Keratinocyte (primary cell): ENCODE results near the gene VSIG2. TPM values are rescaled to one million over a fixed set of nuclear protein-coding genes. Genes with fewer than 3 reads are reported as not detected.

ENCODE experiments used
- DNase-seq: peaks from one replicate; pipeline ENCODE4 v3.0.0-alpha.2; 2011; ENCODE audit warnings: low read depth, missing footprints, low spot score
- FAIRE-seq: peaks from 2 replicates; lab custom pipeline; 2011; peaks lifted over from hg19 to GRCh38; lab: Jason Lieb, UNC
- H2AFZ ChIP-seq: 2 replicates; pipeline ENCODE4 v1.6.0; 2012; ENCODE audit warnings: low read length, control low read depth, inconsistent platforms; ENCODE audit not compliant: control insufficient read depth
- H3K27ac ChIP-seq: 2 replicates; pipeline ENCODE4 v1.5.1; 2011; ENCODE audit warnings: low read length; ENCODE audit not compliant: control insufficient read depth, insufficient read depth
- H3K27me3 ChIP-seq: 3 replicates; pipeline ENCODE4 v1.6.0; 2011; ENCODE audit warnings: low read length; ENCODE audit not compliant: control insufficient read depth, insufficient read depth; ENCODE audit errors: extremely low read depth
- H3K36me3 ChIP-seq, 2 experiments: 2 replicates in 1 of 2; 3 replicates in 1 of 2; pipeline ENCODE4 v1.5.1; 2011; ENCODE audit warnings: low read length in 2 of 2, mild to moderate bottlenecking in 1 of 2; ENCODE audit not compliant: control insufficient read depth in 2 of 2, insufficient read depth in 2 of 2; ENCODE audit errors: extremely low read depth in 1 of 2
- H3K4me1 ChIP-seq: 3 replicates; pipeline ENCODE4 v1.5.1; 2011; ENCODE audit warnings: low read length; ENCODE audit not compliant: control insufficient read depth, insufficient read depth; ENCODE audit errors: extremely low read depth
- H3K4me2 ChIP-seq: 3 replicates; pipeline ENCODE4 v1.6.0; 2011; ENCODE audit warnings: low read depth, low read length; ENCODE audit not compliant: control insufficient read depth, insufficient read depth; ENCODE audit errors: extremely low read depth
- H3K4me3 ChIP-seq, 3 experiments: fragments of 200-600 bp in 1 of 3; sonication (generic) in 1 of 3; 2 replicates in 2 of 3; 3 replicates in 1 of 3; pipeline ENCODE4 v1.5.1; 2011 to 2016; ENCODE audit warnings: low read length in 3 of 3, mild to moderate bottlenecking in 3 of 3, control low read depth in 2 of 3, inconsistent platforms in 1 of 3, low read depth in 1 of 3, mixed read lengths in 1 of 3, mixed run types in 1 of 3, moderate library complexity in 1 of 3; ENCODE audit not compliant: control insufficient read depth in 2 of 3, insufficient read depth in 2 of 3; ENCODE audit errors: extremely low read depth in 1 of 3
- H3K79me2 ChIP-seq: 2 replicates; pipeline ENCODE4 v1.6.0; 2012; ENCODE audit warnings: low read length; ENCODE audit not compliant: control insufficient read depth, insufficient read depth
- H3K9ac ChIP-seq: 3 replicates; pipeline ENCODE4 v1.6.0; 2011; ENCODE audit warnings: low read length; ENCODE audit not compliant: control insufficient read depth, insufficient read depth; ENCODE audit errors: extremely low read depth
- H3K9me1 ChIP-seq: 3 replicates; pipeline ENCODE4 v1.6.0; 2011; ENCODE audit warnings: low read length; ENCODE audit not compliant: control insufficient read depth, insufficient read depth; ENCODE audit errors: extremely low read depth
- H3K9me3 ChIP-seq: 2 replicates; pipeline ENCODE4 v1.5.1; 2012; ENCODE audit warnings: low read depth, low read length; ENCODE audit not compliant: control insufficient read depth
- H4K20me1 ChIP-seq: 3 replicates; pipeline ENCODE4 v1.6.0; 2011; ENCODE audit warnings: low read length; ENCODE audit not compliant: control insufficient read depth, insufficient read depth; ENCODE audit errors: extremely low read depth
- CTCF ChIP-seq, 3 experiments: IDR thresholded peaks in 1 of 3; conservative IDR thresholded peaks in 1 of 3; optimal IDR thresholded peaks in 1 of 3; 2 replicates in 2 of 3; 3 replicates in 1 of 3; pipeline versions ENCODE3 to v1.5.1; 2011; ENCODE audit warnings: low read length in 3 of 3, mild to moderate bottlenecking in 3 of 3, moderate library complexity in 2 of 3, control low read depth in 1 of 3, inconsistent platforms in 1 of 3; ENCODE audit not compliant: insufficient read depth in 2 of 3; ENCODE audit errors: extremely low read depth in 1 of 3
- EZH2 ChIP-seq: IDR thresholded peaks from one replicate; pipeline ENCODE4 v1.6.1; 2012; ENCODE audit warnings: inconsistent platforms, mild to moderate bottlenecking, low read length, moderate library complexity
- dilution Hi-C: fragments of 300-500 bp; cut with MboI; formaldehyde crosslinking; loops from one replicate; pipeline ENCODE4 v1.7.0; 2020; ENCODE audit warnings: low sequenced_read_pairs; ENCODE audit not compliant: extremely low pct_ligation_motif_present
- polyA plus RNA-seq, 5 experiments: library from polyadenylated mRNA; depleted of rRNA in 3 of 5; stranded (reverse) in 3 of 5; stranded (forward) in 1 of 5; unstranded in 1 of 5; fragments of >200 nt; gene quantifications; 1 replicate in 1 of 5; 2 replicates in 3 of 5; 3 replicates in 1 of 5; pipeline versions ENCODE4 v1.2.1 to v1.2.3, GENCODE V29; 2011 to 2012; ENCODE audit warnings: missing spikeins in 2 of 5, low read depth in 1 of 5, low replicate concordance in 1 of 5

The VSIG2 gene
- polyA plus RNA-seq, 1 donor (not counting 4 experiments of a cell fraction or from before 2014, with no cell fraction given) = not detected

DNA sequence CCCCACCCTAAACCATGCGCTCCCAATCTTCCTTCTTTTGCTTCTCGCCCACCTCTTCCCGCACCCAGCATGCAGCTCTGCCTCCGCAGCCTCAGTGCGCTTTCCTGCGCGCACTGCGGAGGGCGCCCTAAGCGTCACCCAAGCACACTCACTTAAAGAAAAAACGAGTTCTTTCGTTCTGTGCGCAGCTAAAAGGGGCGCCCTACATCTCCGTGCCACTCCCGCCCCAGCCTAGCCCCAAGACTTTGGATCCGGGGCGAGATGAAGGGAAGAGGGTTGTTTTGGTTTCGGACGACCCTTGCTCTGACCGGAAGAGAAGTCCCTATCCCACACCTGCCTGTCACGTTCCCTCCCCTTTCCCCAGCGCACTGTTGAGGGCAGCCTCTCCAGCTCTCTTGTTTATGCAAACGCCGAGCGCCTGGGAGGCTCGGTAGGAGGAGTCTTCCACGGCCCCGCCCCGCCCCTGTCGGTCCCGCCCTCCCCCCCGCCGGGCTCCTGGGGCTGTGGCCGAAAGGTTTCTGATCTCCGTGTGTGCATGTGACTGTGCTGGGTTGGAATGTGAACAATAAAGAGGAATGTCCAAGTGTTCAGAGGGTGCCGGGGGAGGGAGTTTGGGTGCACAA lies 5.3 kb downstream of the VSIG2 start:
- dilution Hi-C loops = no loop called here
- Histone ChIP-seq H2AFZ (peak overlapping the region; percentile 94), H3K9ac (peak overlapping the region; percentile 30)

GRCh38 chr11:124745835-124746620 lies 6.0 kb downstream of the VSIG2 start:
- Histone ChIP-seq H3K9ac (peak overlapping the region; percentile 30), H3K4me1 (peaks cover 8% of the 10 kb centered on the region), H3K9me3 (no peaks in the 10 kb centered on the region), H3K27me3 (peaks cover 40% of the 10 kb centered on the region), H3K9me1 (no peaks in the 10 kb centered on the region), H3K27ac (no peak overlapping the region), H3K4me2 (peak overlapping the region; percentile 97), H3K79me2 (no peaks in the 10 kb centered on the region), H4K20me1 (no peaks in the 10 kb centered on the region), H2AFZ (peak overlapping the region; percentile 94), H3K4me3 (peak overlapping the region; percentile 49 to 70 (median 69)), H3K36me3 (no peaks in the 10 kb centered on the region)
- FAIRE-seq = no peak
- no peak for TF ChIP-seq EZH2
- TF ChIP-seq CTCF (optimal IDR thresholded peaks at IDR 0.05 in 1 of 3, IDR thresholded peaks at IDR 0.05 in 1 of 3, conservative IDR thresholded peaks at IDR 0.05 in 1 of 3; ENCODE audit: extremely low read depth in 1 of 3, insufficient read depth in 2 of 3, low read length in 3 of 3) = peak; percentile 42 to 56 (median 53)
- no peak for DNase-seq
- dilution Hi-C loops = no loop called here

More for the DNA sequence above, 5.3 kb downstream of the VSIG2 start:
- no peaks in the 10 kb centered on the region for H3K36me3 ChIP-seq
- FAIRE-seq = peak; percentile 23
- H3K9me3 ChIP-seq = no peaks in the 10 kb centered on the region
- no peaks in the 10 kb centered on the region for H3K79me2 ChIP-seq
- peaks cover 8% of the 10 kb centered on the region for H3K4me1 ChIP-seq
- peak overlapping the region; percentile 49 to 70 (median 69) for H3K4me3 ChIP-seq
- TF ChIP-seq CTCF (optimal IDR thresholded peaks at IDR 0.05 in 1 of 3, IDR thresholded peaks at IDR 0.05 in 1 of 3, conservative IDR thresholded peaks at IDR 0.05 in 1 of 3; ENCODE audit: extremely low read depth in 1 of 3, insufficient read depth in 2 of 3, low read length in 3 of 3) (peak; percentile 52 to 73 (median 61)), EZH2 (peak; percentile 22)
- peaks cover 44% of the 10 kb centered on the region for H3K27me3 ChIP-seq
- no peak overlapping the region for H3K27ac ChIP-seq
- no peaks in the 10 kb centered on the region for H4K20me1 ChIP-seq
- DNase-seq = peak; percentile 25
- no peaks in the 10 kb centered on the region for H3K9me1 ChIP-seq
- H3K4me2 ChIP-seq = peak overlapping the region; percentile 97
